ENCODE results near the gene PDSS1.

The PDSS1 gene

GRCh38 chr10:26730552-26730951, 33.1 kb downstream of the PDSS1 start:
- Histone ChIP-seq H3K4me3 (ENCODE audit: low read length, poor library complexity, severe bottlenecking) (no peak overlapping the region), H3K4me2 (ENCODE audit: low read depth, low read length, poor library complexity, severe bottlenecking) (no peak overlapping the region), H3K4me1 (ENCODE audit: insufficient read depth, low read length, poor library complexity, severe bottlenecking) (no peaks in the 10 kb centered on the region), H3K36me3 (ENCODE audit: insufficient read depth, low read length) (peaks cover 46% of the 10 kb centered on the region; the same call in 1 of the 2 replicates), H4K20me1 (ENCODE audit: insufficient read depth, low read length, poor library complexity, severe bottlenecking) (peaks cover 3% of the 10 kb centered on the region), H3K9me2 (replicated peaks; ENCODE audit: low read depth, low read length) (no peaks in the 10 kb centered on the region), H3K79me2 (ENCODE audit: insufficient read depth, low read length) (no peaks in the 10 kb centered on the region), H3K9me3 (ENCODE audit: insufficient read depth, low read depth, low read length) (no peaks in the 10 kb centered on the region), H3K27me3 (ENCODE audit: insufficient read depth, low read length, poor library complexity, severe bottlenecking) (no peaks in the 10 kb centered on the region), H3F3A (ENCODE audit: low read depth) (no peaks in the 10 kb centered on the region), H3K9ac (ENCODE audit: low read depth, low read length, poor library complexity, severe bottlenecking) (no peak overlapping the region), H2AFZ (ENCODE audit: low read length) (no peak overlapping the region)
- TF ChIP-seq EZH2phosphoT487 (IDR thresholded peaks at IDR 0.05; ENCODE audit: borderline replicate concordance) (no peak), CTCF (conservative IDR thresholded peaks at IDR 0.05; ENCODE audit: low read length) (no peak)

- no peaks in the 10 kb centered on the region for H3K79me2 ChIP-seq (ENCODE audit: insufficient read depth, low read length)
- H3K27me3 ChIP-seq (ENCODE audit: insufficient read depth, low read length, poor library complexity, severe bottlenecking) = no peaks in the 10 kb centered on the region
- no peak overlapping the region for H3K9ac ChIP-seq (ENCODE audit: low read depth, low read length, poor library complexity, severe bottlenecking)
- no peak for TF ChIP-seq CTCF (conservative IDR thresholded peaks at IDR 0.05; ENCODE audit: low read length)
- TF ChIP-seq EZH2phosphoT487 (IDR thresholded peaks at IDR 0.05; ENCODE audit: borderline replicate concordance) = no peak
- peaks cover 64% of the 10 kb centered on the region; the same call in 1 of the 2 replicates for H3K36me3 ChIP-seq (ENCODE audit: insufficient read depth, low read length)
- H3F3A ChIP-seq (ENCODE audit: low read depth) = no peaks in the 10 kb centered on the region
- no peaks in the 10 kb centered on the region for H3K9me2 ChIP-seq (replicated peaks; ENCODE audit: low read depth, low read length)
- no peak overlapping the region for H3K4me2 ChIP-seq (ENCODE audit: low read depth, low read length, poor library complexity, severe bottlenecking)
- H3K4me3 ChIP-seq (ENCODE audit: low read length, poor library complexity, severe bottlenecking) = no peak overlapping the region
- no peaks in the 10 kb centered on the region for H3K9me3 ChIP-seq (ENCODE audit: insufficient read depth, low read depth, low read length)
- no peaks in the 10 kb centered on the region for H4K20me1 ChIP-seq (ENCODE audit: insufficient read depth, low read length, poor library complexity, severe bottlenecking)
- H3K4me1 ChIP-seq (ENCODE audit: insufficient read depth, low read length, poor library complexity, severe bottlenecking) = no peaks in the 10 kb centered on the region
- H2AFZ ChIP-seq (ENCODE audit: low read length) = no peak overlapping the region
Measured at GRCh38 chr10:26733750-26734568, 36.5 kb downstream of the PDSS1 start.

- H3K4me3 ChIP-seq (ENCODE audit: low read length, poor library complexity, severe bottlenecking) = no peak overlapping the region
- H3K4me1 ChIP-seq (ENCODE audit: insufficient read depth, low read length, poor library complexity, severe bottlenecking) = no peaks in the 10 kb centered on the region
- H3K9me3 ChIP-seq (ENCODE audit: insufficient read depth, low read depth, low read length) = no peaks in the 10 kb centered on the region
- H3F3A ChIP-seq (ENCODE audit: low read depth) = no peaks in the 10 kb centered on the region
- H3K9me2 ChIP-seq (replicated peaks; ENCODE audit: low read depth, low read length) = no peaks in the 10 kb centered on the region
- H3K36me3 ChIP-seq (ENCODE audit: insufficient read depth, low read length) = peaks cover 70% of the 10 kb centered on the region; the same call in 1 of the 2 replicates
- H3K27me3 ChIP-seq (ENCODE audit: insufficient read depth, low read length, poor library complexity, severe bottlenecking) = no peaks in the 10 kb centered on the region
- no peak overlapping the region for H3K9ac ChIP-seq (ENCODE audit: low read depth, low read length, poor library complexity, severe bottlenecking)
- H4K20me1 ChIP-seq (ENCODE audit: insufficient read depth, low read length, poor library complexity, severe bottlenecking) = no peaks in the 10 kb centered on the region
- no peak overlapping the region for H2AFZ ChIP-seq (ENCODE audit: low read length)
- H3K4me2 ChIP-seq (ENCODE audit: low read depth, low read length, poor library complexity, severe bottlenecking) = no peak overlapping the region
- no peaks in the 10 kb centered on the region for H3K79me2 ChIP-seq (ENCODE audit: insufficient read depth, low read length)
- no peak for TF ChIP-seq EZH2phosphoT487 (IDR thresholded peaks at IDR 0.05; ENCODE audit: borderline replicate concordance)
Measured at GRCh38 chr10:26735435-26735834, 37.9 kb downstream of the PDSS1 start.
